Measurements from ENCODE around the gene HDAC4. TPM values are rescaled to one million over a fixed set of nuclear protein-coding genes. Genes with fewer than 3 reads are reported as not detected.

HDAC4 gene
- total RNA-seq, 1 experiment from 2014 or later, result 32.0 TPM

DNA sequence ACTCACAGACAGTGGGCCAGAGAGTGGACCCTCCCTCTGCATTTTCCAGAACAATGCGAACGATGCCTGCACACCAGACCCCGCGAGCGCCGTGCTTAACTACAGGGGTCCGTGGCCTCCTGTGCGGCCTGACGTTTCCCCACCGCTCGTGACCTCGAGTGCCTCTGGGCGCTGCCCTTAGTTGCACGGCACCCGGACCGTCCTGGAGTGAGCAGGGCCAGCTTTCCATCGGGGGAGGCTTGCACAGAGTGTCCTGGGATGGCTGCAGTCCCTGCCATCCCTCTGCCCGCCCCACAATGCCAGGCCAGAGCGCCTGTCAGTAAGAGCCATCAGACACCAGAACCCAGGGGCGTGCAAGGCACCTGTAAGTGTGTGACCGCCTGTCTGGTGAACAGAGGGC, 335.9 kb downstream of the HDAC4 start:
- H3K14ac ChIP-seq (ENCODE audit: insufficient read depth, low read length), result no peak overlapping the region
- no peak overlapping the region for H3K18ac ChIP-seq (ENCODE audit: insufficient read length, low read depth, low read length)
- H3K4me1 ChIP-seq (ENCODE audit: insufficient read depth, low read length), result no peaks in the 10 kb centered on the region
- no peaks in the 10 kb centered on the region for H3K79me2 ChIP-seq (ENCODE audit: insufficient read depth, low read length)
- H4K20me1 ChIP-seq (ENCODE audit: control insufficient read depth, insufficient read depth, insufficient read length), result no peaks in the 10 kb centered on the region
- no peak overlapping the region for H3K23ac ChIP-seq (ENCODE audit: insufficient read length, low read depth, low read length)
- H3K4me1 Mint-ChIP-seq, result peaks cover 0 to 12% of the 10 kb centered on the region in 2 experiments; a peak in 2 of 4 replicates
- peaks cover 9 to 22% (median 18%) of the 10 kb centered on the region in 3 experiments for H3K36me3 Mint-ChIP-seq (ENCODE audit: insufficient read depth in 1 of 3, low read depth in 3 of 3)
- H2BK20ac ChIP-seq (ENCODE audit: low read depth, low read length, poor library complexity, severe bottlenecking), result no peak overlapping the region
- no peak overlapping the region for H3K27ac Mint-ChIP-seq
- no peak overlapping the region for H2BK12ac ChIP-seq (ENCODE audit: insufficient read length, low read depth, low read length)
- H3K27me3 Mint-ChIP-seq (ENCODE audit: low read depth), result no peaks in the 10 kb centered on the region
- no peak overlapping the region for H3K9ac ChIP-seq (ENCODE audit: extremely low read depth, insufficient read length, low read length)
- TF ChIP-seq, protein P1, sequence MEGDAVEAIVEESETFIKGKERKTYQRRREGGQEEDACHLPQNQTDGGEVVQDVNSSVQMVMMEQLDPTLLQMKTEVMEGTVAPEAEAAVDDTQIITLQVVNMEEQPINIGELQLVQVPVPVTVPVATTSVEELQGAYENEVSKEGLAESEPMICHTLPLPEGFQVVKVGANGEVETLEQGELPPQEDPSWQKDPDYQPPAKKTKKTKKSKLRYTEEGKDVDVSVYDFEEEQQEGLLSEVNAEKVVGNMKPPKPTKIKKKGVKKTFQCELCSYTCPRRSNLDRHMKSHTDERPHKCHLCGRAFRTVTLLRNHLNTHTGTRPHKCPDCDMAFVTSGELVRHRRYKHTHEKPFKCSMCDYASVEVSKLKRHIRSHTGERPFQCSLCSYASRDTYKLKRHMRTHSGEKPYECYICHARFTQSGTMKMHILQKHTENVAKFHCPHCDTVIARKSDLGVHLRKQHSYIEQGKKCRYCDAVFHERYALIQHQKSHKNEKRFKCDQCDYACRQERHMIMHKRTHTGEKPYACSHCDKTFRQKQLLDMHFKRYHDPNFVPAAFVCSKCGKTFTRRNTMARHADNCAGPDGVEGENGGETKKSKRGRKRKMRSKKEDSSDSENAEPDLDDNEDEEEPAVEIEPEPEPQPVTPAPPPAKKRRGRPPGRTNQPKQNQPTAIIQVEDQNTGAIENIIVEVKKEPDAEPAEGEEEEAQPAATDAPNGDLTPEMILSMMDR (conservative IDR thresholded peaks at IDR 0.05), result no peak
- no peaks in the 10 kb centered on the region for H3K9me3 ChIP-seq (ENCODE audit: control insufficient read depth, low read depth, low read length)
- no peaks in the 10 kb centered on the region; a peak in 1 of 5 replicates for H3K9me3 Mint-ChIP-seq
- no peak overlapping the region for H2BK120ac ChIP-seq (ENCODE audit: low read depth, low read length, poor library complexity, severe bottlenecking)
- no peak overlapping the region for H3K56ac ChIP-seq (ENCODE audit: insufficient read length, low read depth, low read length)
- WGBS (ENCODE audit: extremely low coverage, insufficient read length, low lambda C conversion rate), result no CpG with 5 or more reads among the region's 21 CpGs
- no peak overlapping the region for H2AK5ac ChIP-seq (ENCODE audit: insufficient read length, low read length)
- no peak overlapping the region for H2AFZ ChIP-seq (ENCODE audit: low read length)
- H3K79me1 ChIP-seq (ENCODE audit: insufficient read depth, low read depth, low read length, poor library complexity, severe bottlenecking), result no peaks in the 10 kb centered on the region
- H4K8ac ChIP-seq (replicated peaks; ENCODE audit: insufficient read length, low read depth, low read length), result no peak overlapping the region
- H3K4ac ChIP-seq (ENCODE audit: low read depth, low read length), result no peak overlapping the region
- DNase-seq, result no peak
- H3K4me3 Mint-ChIP-seq, result no peak overlapping the region; a peak in 1 of 5 replicates
- no peak overlapping the region for H4K91ac ChIP-seq (ENCODE audit: insufficient read length, low read depth, low read length)
- no peaks in the 10 kb centered on the region for H3K23me2 ChIP-seq (ENCODE audit: insufficient read length, low read depth, low read length, poor library complexity, severe bottlenecking)
- H4K5ac ChIP-seq (ENCODE audit: insufficient read length, low read depth, low read length), result no peak overlapping the region
- H2BK5ac ChIP-seq (ENCODE audit: insufficient read length, low read length), result no peak overlapping the region
- H2BK15ac ChIP-seq (ENCODE audit: low read depth, low read length), result no peak overlapping the region
- no peaks in the 10 kb centered on the region for H3K27me3 ChIP-seq (ENCODE audit: insufficient read depth, low read length)
- H3K27ac ChIP-seq (ENCODE audit: insufficient read length, low read depth, low read length), result no peak overlapping the region
- no peak overlapping the region for H3K4me2 ChIP-seq (ENCODE audit: insufficient read depth, insufficient read length, low read length)
- H3T11ph ChIP-seq (ENCODE audit: low read length), result no peak overlapping the region
